ENCODE results near the gene MYLIP. TPM values are rescaled to one million over a fixed set of nuclear protein-coding genes. Genes with fewer than 3 reads are reported as not detected.

The MYLIP gene
- polyA plus RNA-seq, 6 donors from 2014 or later = 90.6 to 241 (median 177) TPM

- H3K9me3 Mint-ChIP-seq = peaks cover 2 to 16% (median 11%) of the 10 kb centered on the region in 7 donors
These were observed 26.0 kb downstream of the MYLIP start for GRCh38 chr6:16154904-16155303.

GRCh38 chr6:16157492-16157891 is 28.6 kb downstream of the MYLIP start:
- Mint-ChIP-seq H3K27ac (no peak overlapping the region), H3K9me3 (peaks cover 2 to 16% (median 11%) of the 10 kb centered on the region in 7 donors), H3K4me1 (no peaks in the 10 kb centered on the region), H3K4me3 (no peak overlapping the region), H3K27me3 (no peaks in the 10 kb centered on the region), H3K36me3 (peaks cover 12 to 44% of the 10 kb centered on the region in 2 donors)
- ATAC-seq (ENCODE audit: low read depth in 2 of 2) = no peak
- no peak for DNase-seq

More at GRCh38 chr6:16154904-16155303, 26.0 kb downstream of the MYLIP start:
- ATAC-seq (ENCODE audit: low read depth in 2 of 2) = no peak
- H3K36me3 Mint-ChIP-seq = peaks cover 22 to 64% of the 10 kb centered on the region in 2 donors
- no peaks in the 10 kb centered on the region for H3K27me3 Mint-ChIP-seq
- DNase-seq = no peak
- no peak overlapping the region for H3K4me3 Mint-ChIP-seq
- no peak overlapping the region for H3K27ac Mint-ChIP-seq
- H3K4me1 Mint-ChIP-seq = peaks cover 0 to 6% (median 0%) of the 10 kb centered on the region in 3 donors

- H3K36me3 Mint-ChIP-seq = peaks cover 12 to 40% of the 10 kb centered on the region in 2 donors
- H3K27ac Mint-ChIP-seq = no peak overlapping the region
- no peak overlapping the region for H3K4me3 Mint-ChIP-seq
- H3K9me3 Mint-ChIP-seq = peaks cover 2 to 16% (median 11%) of the 10 kb centered on the region in 7 donors
- H3K4me1 Mint-ChIP-seq = no peaks in the 10 kb centered on the region
- no peaks in the 10 kb centered on the region for H3K27me3 Mint-ChIP-seq
- no peak for DNase-seq
- no peak for ATAC-seq (ENCODE audit: low read depth in 2 of 2)
These were observed 29.0 kb downstream of the MYLIP start for GRCh38 chr6:16157909-16158308.

- Mint-ChIP-seq H3K9me3 (peaks cover 2 to 16% (median 11%) of the 10 kb centered on the region in 7 donors), H3K4me1 (no peaks in the 10 kb centered on the region), H3K4me3 (no peak overlapping the region), H3K27ac (no peak overlapping the region), H3K36me3 (peaks cover 12 to 32% of the 10 kb centered on the region in 2 donors), H3K27me3 (no peaks in the 10 kb centered on the region)
- DNase-seq = no peak
- ATAC-seq (ENCODE audit: low read depth in 2 of 2) = no peak
These were observed 30.2 kb downstream of the MYLIP start for GRCh38 chr6:16158943-16159557.

GRCh38 chr6:16160794-16161193 is 31.9 kb downstream of the MYLIP start:
- H3K36me3 Mint-ChIP-seq = peaks cover 0 to 15% of the 10 kb centered on the region in 2 donors
- H3K9me3 Mint-ChIP-seq = peaks cover 0 to 11% (median 4%) of the 10 kb centered on the region in 7 donors
- H3K4me1 Mint-ChIP-seq = no peaks in the 10 kb centered on the region
- no peak for ATAC-seq (ENCODE audit: low read depth in 2 of 2)
- no peaks in the 10 kb centered on the region for H3K27me3 Mint-ChIP-seq
- no peak for DNase-seq
- H3K4me3 Mint-ChIP-seq = no peak overlapping the region
- peak overlapping the region in 2 of 6 donors; percentile 8 to 22 for H3K27ac Mint-ChIP-seq

GRCh38 chr6:16162003-16162402 is 33.1 kb downstream of the MYLIP start:
- ATAC-seq (ENCODE audit: low read depth in 2 of 2) = no peak
- H3K4me3 Mint-ChIP-seq = no peak overlapping the region
- peaks cover 0 to 2% (median 0%) of the 10 kb centered on the region in 7 donors for H3K9me3 Mint-ChIP-seq
- H3K27me3 Mint-ChIP-seq = no peaks in the 10 kb centered on the region
- H3K36me3 Mint-ChIP-seq = peaks cover 0 to 4% of the 10 kb centered on the region in 2 donors
- no peak for DNase-seq
- H3K27ac Mint-ChIP-seq = no peak overlapping the region
- no peaks in the 10 kb centered on the region for H3K4me1 Mint-ChIP-seq

GRCh38 chr6:16163066-16163465 is 34.2 kb downstream of the MYLIP start:
- DNase-seq (no peak), ATAC-seq (ENCODE audit: low read depth in 2 of 2) (no peak)
- Mint-ChIP-seq H3K27ac (no peak overlapping the region), H3K27me3 (no peaks in the 10 kb centered on the region), H3K4me1 (no peaks in the 10 kb centered on the region), H3K36me3 (no peaks in the 10 kb centered on the region), H3K4me3 (no peak overlapping the region), H3K9me3 (no peaks in the 10 kb centered on the region)

- Mint-ChIP-seq H3K36me3 (no peaks in the 10 kb centered on the region), H3K27ac (peak overlapping the region in 1 of 6 donors; percentile 41), H3K4me3 (peak overlapping the region in 1 of 8 donors; percentile 21), H3K9me3 (no peaks in the 10 kb centered on the region), H3K4me1 (peaks cover 0 to under 1% (median 0%) of the 10 kb centered on the region in 3 donors), H3K27me3 (peaks cover 0 to under 1% (median 0%) of the 10 kb centered on the region in 3 donors)
- DNase-seq = no peak
- no peak for ATAC-seq (ENCODE audit: low read depth in 2 of 2)
These were observed 34.8 kb downstream of the MYLIP start for GRCh38 chr6:16163535-16164300.

- Mint-ChIP-seq H3K36me3 (no peaks in the 10 kb centered on the region), H3K27ac (no peak overlapping the region), H3K4me1 (peaks cover 0 to 2% (median 0%) of the 10 kb centered on the region in 3 donors), H3K4me3 (no peak overlapping the region), H3K27me3 (peaks cover 0 to 7% (median 0%) of the 10 kb centered on the region in 3 donors), H3K9me3 (no peaks in the 10 kb centered on the region)
- ATAC-seq (ENCODE audit: low read depth in 2 of 2) (no peak), DNase-seq (no peak)
These were observed 36.8 kb downstream of the MYLIP start for GRCh38 chr6:16165641-16166040.

GRCh38 chr6:16166871-16167608 is 38.2 kb downstream of the MYLIP start:
- peaks cover 0 to 2% (median 0%) of the 10 kb centered on the region in 3 donors for H3K4me1 Mint-ChIP-seq

GRCh38 chr6:16168121-16168520 is 39.2 kb downstream of the MYLIP start:
- Mint-ChIP-seq H3K4me1 (peaks cover 0 to 2% (median 0%) of the 10 kb centered on the region in 3 donors), H3K36me3 (no peaks in the 10 kb centered on the region), H3K4me3 (peak overlapping the region in 1 of 8 donors; percentile 18), H3K27me3 (peaks cover 0 to 11% (median 0%) of the 10 kb centered on the region in 3 donors), H3K9me3 (no peaks in the 10 kb centered on the region), H3K27ac (no peak overlapping the region)
- ATAC-seq (ENCODE audit: low read depth in 2 of 2) = no peak
- no peak for DNase-seq

More at GRCh38 chr6:16166871-16167608, 38.2 kb downstream of the MYLIP start:
- Mint-ChIP-seq H3K27ac (no peak overlapping the region), H3K4me3 (no peak overlapping the region), H3K9me3 (no peaks in the 10 kb centered on the region), H3K36me3 (no peaks in the 10 kb centered on the region), H3K27me3 (peaks cover 0 to 11% (median 0%) of the 10 kb centered on the region in 3 donors)
- no peak for DNase-seq
- ATAC-seq (ENCODE audit: low read depth in 2 of 2) = no peak

- peak; percentile 66 to 72 for ATAC-seq (ENCODE audit: low read depth in 2 of 2)
- H3K4me3 Mint-ChIP-seq = no peak overlapping the region
- H3K27ac Mint-ChIP-seq = no peak overlapping the region
- DNase-seq = peak; percentile 22
- H3K36me3 Mint-ChIP-seq = no peaks in the 10 kb centered on the region
- no peaks in the 10 kb centered on the region for H3K9me3 Mint-ChIP-seq
- peaks cover 0 to 11% (median 0%) of the 10 kb centered on the region in 3 donors for H3K27me3 Mint-ChIP-seq
- H3K4me1 Mint-ChIP-seq = peaks cover 0 to 2% (median 0%) of the 10 kb centered on the region in 3 donors
These were observed 40.0 kb downstream of the MYLIP start for GRCh38 chr6:16168858-16169257.

GRCh38 chr6:16171400-16171799 is 42.5 kb downstream of the MYLIP start:
- ATAC-seq (ENCODE audit: low read depth in 2 of 2) (no peak), DNase-seq (no peak)
- no peaks in the 10 kb centered on the region for H3K9me3 Mint-ChIP-seq
- H3K27ac Mint-ChIP-seq = peak overlapping the region in 1 of 6 donors; percentile 3
- H3K4me3 Mint-ChIP-seq = no peak overlapping the region
- H3K27me3 Mint-ChIP-seq = peaks cover 0 to 19% (median 0%) of the 10 kb centered on the region in 3 donors
- peaks cover 0 to 2% (median 0%) of the 10 kb centered on the region in 3 donors for H3K4me1 Mint-ChIP-seq
- H3K36me3 Mint-ChIP-seq = no peaks in the 10 kb centered on the region

Measured in naive B cell (primary cell).